HG02763 (cell line): ENCODE data around the gene INTS11.
"Not testable (repeated sequence)": the region's sequence is repeated elsewhere in the genome, so short reads cannot be mapped to it uniquely, and the experiment has no call there.

ENCODE experiments used
- ATAC-seq: cut with Tn5 transposase; IDR thresholded peaks from one replicate; pipeline ENCODE4 v1.9.1; 2021; ENCODE audit warnings: mild to moderate bottlenecking, moderate library complexity; ENCODE audit not compliant: unreplicated experiment

INTS11 gene

GRCh38 chr1:1331068-1331965, 6.9 kb upstream of the INTS11 start, which contains the start of gene TAS1R3:
Gene TAS1R3, plus strand, starts transcription at chr1:1331280. Its CDS starts 66 bp downstream, at chr1:1331346.
- no peak for ATAC-seq

GRCh38 chr1:1330366-1331067, 6.1 kb upstream of the INTS11 start:
- ATAC-seq, result no peak

- no peak for ATAC-seq
These were observed 5.1 kb upstream of the INTS11 start for GRCh38 chr1:1329304-1330210.

DNA sequence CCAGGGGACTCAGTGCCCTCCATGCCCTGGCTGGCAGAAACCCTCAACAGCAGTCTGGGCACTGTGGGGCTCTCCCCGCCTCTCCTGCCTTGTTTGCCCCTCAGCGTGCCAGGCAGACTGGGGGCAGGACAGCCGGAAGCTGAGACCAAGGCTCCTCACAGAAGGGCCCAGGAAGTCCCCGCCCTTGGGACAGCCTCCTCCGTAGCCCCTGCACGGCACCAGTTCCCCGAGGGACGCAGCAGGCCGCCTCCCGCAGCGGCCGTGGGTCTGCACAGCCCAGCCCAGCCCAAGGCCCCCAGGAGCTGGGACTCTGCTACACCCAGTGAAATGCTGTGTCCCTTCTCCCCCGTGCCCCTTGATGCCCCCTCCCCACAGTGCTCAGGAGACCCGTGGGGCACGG, 3.8 kb upstream of the INTS11 start:
- no peak for ATAC-seq

- ATAC-seq, result no peak
These were observed 2.8 kb upstream of the INTS11 start for GRCh38 chr1:1327291-1327690.

DNA sequence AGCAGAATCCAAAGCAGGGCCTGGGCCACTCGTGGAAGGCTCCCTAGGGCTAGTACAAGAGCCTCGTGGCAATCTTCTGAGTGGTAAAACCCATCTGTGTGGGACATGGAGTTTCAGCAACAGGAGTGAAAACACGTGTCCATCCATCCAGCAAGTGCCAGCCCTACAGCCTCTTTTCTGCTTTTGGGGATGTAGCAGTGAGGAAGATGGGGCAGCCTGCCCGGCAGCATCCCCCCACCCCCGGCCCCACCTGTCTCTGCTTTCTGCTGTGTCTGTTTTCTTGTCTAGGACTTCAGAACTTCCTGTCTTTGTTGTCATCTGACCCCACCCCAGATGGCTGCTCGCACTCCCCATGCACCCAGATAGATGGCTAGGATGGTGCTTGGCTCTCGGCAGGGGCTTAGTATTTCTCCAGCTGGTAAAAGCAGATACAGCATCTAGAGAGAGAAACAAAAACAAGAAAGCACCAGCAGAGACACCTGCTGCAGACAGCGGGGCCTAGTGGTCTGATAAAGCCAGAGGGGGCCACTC, 1.7 kb upstream of the INTS11 start:
- ATAC-seq, result no peak

GRCh38 chr1:1325288-1326074, 1.0 kb upstream of the INTS11 start:
- ATAC-seq, result no peak

GRCh38 chr1:1324084-1324523, 356 bp downstream of the INTS11 start:
- no peak for ATAC-seq

DNA sequence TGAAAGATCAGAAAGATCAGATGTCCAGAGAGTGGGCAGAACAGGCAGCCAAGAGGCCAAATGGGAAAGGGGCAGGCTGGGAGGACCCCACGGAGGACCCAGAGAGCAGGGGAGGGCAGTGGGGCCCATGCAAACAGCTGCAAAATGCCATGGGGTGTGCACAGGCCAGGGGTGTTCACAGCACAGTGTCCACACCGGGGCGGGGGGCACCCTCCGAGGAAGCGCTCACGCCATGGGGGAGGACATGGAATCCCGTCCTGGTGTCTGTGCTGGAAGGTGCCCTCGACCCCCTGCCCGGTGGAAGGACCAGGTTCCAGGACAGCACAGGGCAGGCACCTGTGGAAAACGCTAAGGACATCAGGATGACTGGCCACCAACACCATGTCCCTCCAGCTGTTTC, 1.5 kb downstream of the INTS11 start:
- no peak for ATAC-seq

- no peak for ATAC-seq
These were observed 2.0 kb downstream of the INTS11 start for GRCh38 chr1:1322418-1322817.

DNA sequence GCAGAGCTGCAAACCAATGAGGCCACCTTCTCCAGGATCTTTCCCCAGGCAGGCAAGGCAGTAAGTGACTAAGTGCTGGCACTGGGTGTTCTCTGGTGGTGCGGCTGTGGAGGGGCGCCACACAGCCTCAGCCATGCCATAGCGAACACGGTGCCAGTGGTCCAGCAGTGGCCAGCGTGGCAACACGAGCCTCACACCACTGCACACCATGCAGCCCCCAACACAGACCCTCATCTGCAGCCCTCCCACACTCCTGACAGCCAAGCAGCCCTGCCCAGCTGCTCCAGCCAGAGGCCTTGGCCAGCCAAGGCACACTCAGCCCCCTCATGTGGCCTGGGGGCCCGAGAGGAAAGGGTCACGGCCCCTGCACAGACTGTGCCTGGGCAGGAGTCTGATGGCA, 3.0 kb downstream of the INTS11 start:
- no peak for ATAC-seq

- no peak for ATAC-seq
These were observed 3.6 kb downstream of the INTS11 start for GRCh38 chr1:1320666-1321448.

- no peak for ATAC-seq
These were observed 4.9 kb downstream of the INTS11 start for GRCh38 chr1:1319646-1319941.

- no peak for ATAC-seq
These were observed 5.4 kb downstream of the INTS11 start for GRCh38 chr1:1318777-1319645.

- no peak for ATAC-seq
These were observed 6.3 kb downstream of the INTS11 start for GRCh38 chr1:1318131-1318652.

GRCh38 chr1:1317420-1317819, 7.0 kb downstream of the INTS11 start:
- ATAC-seq, result no peak

DNA sequence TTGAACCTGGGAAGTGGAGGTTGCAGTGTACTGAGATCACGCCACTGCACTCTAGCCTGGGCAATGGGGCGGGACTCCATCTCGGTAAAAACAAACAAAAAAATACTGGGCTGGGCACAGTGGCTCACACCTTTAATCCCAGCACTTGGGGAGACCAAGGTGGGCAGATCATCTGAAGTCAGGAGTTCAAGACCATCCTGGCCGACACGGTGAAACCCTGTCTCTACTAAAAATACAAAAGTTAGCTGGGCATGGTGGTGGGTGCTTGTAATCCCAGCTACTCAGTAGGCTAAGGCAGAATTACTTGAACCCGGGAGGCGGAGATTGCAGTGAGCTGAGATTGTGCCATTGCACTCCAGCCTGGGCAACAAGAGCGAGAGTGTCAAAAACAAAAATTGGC, 8.3 kb downstream of the INTS11 start:
- not testable (repeated sequence) for ATAC-seq

DNA sequence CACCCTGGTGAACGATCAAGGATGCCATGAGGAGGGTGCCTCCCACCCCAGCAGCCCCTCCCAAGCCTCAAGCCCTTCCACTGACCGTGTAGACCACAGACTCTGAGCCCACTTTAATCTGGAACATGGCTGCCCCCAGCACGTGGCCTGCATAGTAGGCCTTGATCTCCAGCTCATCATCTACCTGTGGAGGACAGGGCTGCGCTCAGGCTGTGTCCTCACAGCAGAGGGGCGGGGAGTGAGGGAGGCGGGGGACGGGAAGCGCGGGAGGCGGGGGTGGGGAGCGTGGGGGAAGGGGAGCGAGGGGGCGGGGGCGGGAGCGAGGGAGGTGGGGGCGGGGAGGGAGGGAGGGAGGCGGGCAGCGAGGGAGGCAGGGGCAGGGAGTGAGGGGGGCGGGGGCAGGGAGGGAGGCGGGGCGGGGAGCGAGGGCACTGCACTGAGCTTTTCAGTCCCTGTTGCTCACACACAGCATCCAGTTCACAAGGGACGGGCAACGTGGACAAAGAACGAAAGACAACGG, 9.0 kb downstream of the INTS11 start:
- ATAC-seq, result no peak
